AG09319 (cell line): ENCODE results near the gene COX4I2.

ENCODE experiments used
- DNase-seq: peaks from one replicate; pipeline ENCODE4 v3.0.0-alpha.2; 2010; ENCODE audit warnings: low read depth; ENCODE audit errors: extremely low read depth
- TF ChIP-seq, protein P1 (sequence below): IDR thresholded peaks from 2 replicates; pipeline ENCODE4 v1.5.1; 2011; ENCODE audit warnings: low read depth, mild to moderate bottlenecking, inconsistent platforms, low read length, moderate library complexity

COX4I2 gene

DNA sequence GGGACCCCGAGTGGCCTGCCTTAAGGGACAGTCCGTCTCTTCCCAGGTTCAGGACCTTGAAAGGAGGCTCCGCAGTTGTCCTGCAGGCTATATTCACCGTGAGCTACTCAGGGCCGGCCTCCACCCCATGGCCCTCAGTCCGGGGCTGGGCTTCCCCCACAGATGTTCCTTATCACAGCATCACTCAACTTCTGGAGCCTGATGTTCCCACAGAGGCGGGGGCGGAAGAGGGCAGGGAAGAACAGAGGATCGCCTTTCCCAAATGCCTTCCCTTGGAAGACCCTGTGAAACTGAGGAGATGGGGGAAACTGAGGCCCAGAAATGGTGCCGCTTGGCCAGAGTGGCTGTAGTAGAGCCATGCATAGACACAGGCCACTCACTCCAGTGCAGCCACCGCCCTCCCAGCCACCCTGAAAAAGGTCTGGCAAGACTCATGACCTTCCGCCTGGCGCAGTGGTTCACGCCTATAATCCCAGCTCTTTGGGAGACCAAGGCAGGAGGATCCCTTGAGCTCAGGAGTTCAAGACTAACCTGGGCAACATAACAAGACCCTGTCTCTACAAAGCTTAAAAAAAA is 4.3 kb upstream of the COX4I2 start:
- DNase-seq, result no peak
- TF ChIP-seq, protein P1, sequence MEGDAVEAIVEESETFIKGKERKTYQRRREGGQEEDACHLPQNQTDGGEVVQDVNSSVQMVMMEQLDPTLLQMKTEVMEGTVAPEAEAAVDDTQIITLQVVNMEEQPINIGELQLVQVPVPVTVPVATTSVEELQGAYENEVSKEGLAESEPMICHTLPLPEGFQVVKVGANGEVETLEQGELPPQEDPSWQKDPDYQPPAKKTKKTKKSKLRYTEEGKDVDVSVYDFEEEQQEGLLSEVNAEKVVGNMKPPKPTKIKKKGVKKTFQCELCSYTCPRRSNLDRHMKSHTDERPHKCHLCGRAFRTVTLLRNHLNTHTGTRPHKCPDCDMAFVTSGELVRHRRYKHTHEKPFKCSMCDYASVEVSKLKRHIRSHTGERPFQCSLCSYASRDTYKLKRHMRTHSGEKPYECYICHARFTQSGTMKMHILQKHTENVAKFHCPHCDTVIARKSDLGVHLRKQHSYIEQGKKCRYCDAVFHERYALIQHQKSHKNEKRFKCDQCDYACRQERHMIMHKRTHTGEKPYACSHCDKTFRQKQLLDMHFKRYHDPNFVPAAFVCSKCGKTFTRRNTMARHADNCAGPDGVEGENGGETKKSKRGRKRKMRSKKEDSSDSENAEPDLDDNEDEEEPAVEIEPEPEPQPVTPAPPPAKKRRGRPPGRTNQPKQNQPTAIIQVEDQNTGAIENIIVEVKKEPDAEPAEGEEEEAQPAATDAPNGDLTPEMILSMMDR, result no peak

DNA sequence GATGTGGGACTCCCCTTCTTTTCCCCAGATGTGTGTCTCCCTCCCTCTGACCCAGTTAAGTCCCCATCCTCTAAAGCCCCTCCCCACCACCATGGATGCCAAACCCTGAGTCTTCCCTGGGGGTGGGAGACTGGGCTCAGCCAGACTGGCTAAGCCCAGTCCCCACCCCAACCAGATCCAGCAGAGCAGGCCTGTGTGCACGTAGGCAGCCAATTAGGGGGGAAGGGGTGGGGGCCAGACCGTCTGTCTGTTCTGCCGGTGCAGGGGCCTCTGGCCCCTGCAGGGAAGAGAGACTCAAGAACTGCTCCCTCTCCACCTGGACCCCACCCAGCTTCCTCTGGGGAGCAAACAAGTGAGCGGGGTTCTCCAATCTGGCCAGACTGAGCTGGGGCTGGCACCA is 605 bp downstream of the COX4I2 start:
- no peak for DNase-seq
- TF ChIP-seq, protein P1, result no peak

DNA sequence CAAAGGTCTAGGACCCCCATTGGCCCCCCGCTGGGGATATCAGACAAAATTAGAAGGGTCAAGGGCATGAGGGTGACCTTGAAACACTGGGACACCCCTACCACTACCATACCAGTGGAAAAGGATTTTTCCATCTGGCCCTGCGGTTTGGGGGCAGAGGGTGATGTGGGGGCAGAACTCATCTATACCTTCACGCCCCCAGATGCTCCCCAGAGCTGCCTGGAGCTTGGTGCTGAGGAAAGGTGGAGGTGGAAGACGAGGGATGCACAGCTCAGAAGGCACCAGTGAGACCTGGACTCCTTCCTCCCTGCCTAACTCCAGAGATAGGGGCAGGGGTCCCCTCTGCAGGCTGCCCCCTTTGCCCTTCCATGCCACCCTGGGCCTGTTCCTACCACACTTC is 1.1 kb downstream of the COX4I2 start:
- DNase-seq, result no peak
- TF ChIP-seq, protein P1, result no peak

DNA sequence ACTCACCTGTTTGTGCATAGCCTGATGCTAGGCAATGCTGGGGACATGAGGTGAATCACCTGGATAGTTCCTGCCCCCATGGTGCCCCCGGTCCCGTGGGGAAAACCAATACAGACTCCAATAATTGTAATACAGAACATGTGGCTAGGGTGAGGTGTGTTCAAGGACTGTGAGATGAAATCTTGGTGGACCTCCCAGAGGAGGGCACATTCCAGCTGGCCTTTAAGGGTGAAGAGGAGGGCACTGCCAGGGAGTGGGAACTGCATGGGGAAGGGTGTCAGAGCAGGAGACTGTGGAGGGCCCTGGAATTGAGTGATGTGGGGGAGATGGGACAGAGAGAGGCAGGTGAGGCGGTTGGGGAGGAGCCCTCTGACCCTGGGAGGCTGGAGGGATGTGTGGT is 2.5 kb downstream of the COX4I2 start:
- TF ChIP-seq, protein P1, result no peak

DNA sequence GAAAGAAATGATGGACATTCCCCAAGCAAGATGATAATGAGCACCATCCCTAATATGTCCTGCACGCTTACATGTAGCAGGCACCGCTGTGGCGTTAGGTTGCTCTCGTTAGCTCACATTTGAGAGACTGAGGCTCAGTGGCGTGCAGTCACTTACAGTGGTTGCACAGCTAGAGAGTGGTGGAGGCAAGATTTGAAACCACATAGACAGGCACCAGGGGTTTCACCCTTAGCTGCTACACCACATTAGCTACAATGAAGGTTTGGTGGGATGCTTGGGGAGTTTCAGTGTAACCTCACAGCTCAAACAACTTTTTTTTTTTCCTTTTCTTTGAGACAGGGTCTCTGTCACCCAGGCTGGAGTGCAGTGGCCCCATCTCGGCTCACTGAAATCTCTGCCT is 3.7 kb downstream of the COX4I2 start:
- no peak for DNase-seq
- TF ChIP-seq, protein P1, result no peak

More for the DNA sequence above, 2.5 kb downstream of the COX4I2 start:
- DNase-seq, result no peak

DNA sequence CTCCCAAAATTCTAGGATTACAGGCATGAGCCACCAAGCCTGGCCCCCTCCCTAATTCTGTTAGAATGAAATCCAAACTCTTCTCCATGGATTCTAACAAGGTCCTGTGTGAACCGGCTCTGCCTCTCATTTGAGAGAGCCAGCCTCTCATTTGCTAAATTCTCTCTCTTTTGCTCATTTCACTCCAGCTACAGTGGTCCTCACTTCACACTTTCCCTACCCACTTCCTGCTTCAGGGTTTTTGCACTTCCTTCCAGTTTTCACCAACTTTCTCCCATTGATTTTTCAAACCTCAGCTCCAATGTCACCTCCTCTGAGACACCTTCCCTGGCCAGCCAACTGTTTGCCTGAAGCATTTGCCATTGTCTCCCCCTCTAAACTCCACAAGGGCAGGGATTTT is 5.1 kb downstream of the COX4I2 start:
- TF ChIP-seq, protein P1, result no peak
- no peak for DNase-seq

DNA sequence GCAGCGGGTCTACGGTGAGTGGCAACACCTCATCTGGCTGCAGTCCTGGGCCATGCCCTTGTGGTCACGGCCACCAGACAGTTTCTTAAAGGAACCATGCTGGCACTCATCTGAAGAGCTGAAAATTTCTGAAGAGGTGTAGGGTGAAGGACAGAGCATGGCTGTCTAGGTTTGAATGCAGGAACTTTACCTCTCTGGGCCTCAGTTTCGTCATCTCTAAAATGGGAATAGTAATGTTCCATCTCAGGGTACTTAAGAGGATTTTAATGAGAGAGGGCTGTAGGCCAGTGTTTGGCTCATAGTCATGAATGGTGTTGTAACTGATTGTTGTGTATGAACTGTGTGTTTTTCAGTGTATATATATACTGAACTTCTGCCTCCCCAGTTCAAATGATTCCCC is 5.8 kb downstream of the COX4I2 start:
- TF ChIP-seq, protein P1, result no peak

More for the DNA sequence above, 5.8 kb downstream of the COX4I2 start:
- no peak for DNase-seq
